Ishikawa (cell line): ENCODE measurements around the gene AKAIN1.

Source experiments
- CEBPB ChIP-seq: IDR thresholded peaks from 2 replicates; pipeline ENCODE4 v1.6.1; 2012
- CREB1 ChIP-seq: IDR thresholded peaks from 2 replicates; pipeline ENCODE4 v1.6.1; 2012; ENCODE audit warnings: low read depth
- EGR1 ChIP-seq: IDR thresholded peaks from 2 replicates; pipeline ENCODE4 v1.6.1; 2012
- EP300 ChIP-seq: IDR thresholded peaks from 2 replicates; pipeline ENCODE4 v1.6.1; 2012; ENCODE audit warnings: borderline replicate concordance
- FOXM1 ChIP-seq: IDR thresholded peaks from 2 replicates; pipeline ENCODE4 v1.6.1; 2012; ENCODE audit warnings: low read depth, borderline replicate concordance
- NFIC ChIP-seq: IDR thresholded peaks from 2 replicates; pipeline ENCODE4 v1.6.1; 2012
- RAD21 ChIP-seq: IDR thresholded peaks from 2 replicates; pipeline ENCODE4 v1.6.1; 2012; ENCODE audit warnings: low read depth
- TAF1 ChIP-seq: IDR thresholded peaks from 2 replicates; pipeline ENCODE4 v1.6.1; 2012; ENCODE audit warnings: low read depth, mild to moderate bottlenecking
- TCF12 ChIP-seq: IDR thresholded peaks from 2 replicates; pipeline ENCODE4 v1.6.1; 2012; ENCODE audit warnings: low read depth
- TEAD4 ChIP-seq: IDR thresholded peaks from 2 replicates; pipeline ENCODE4 v1.6.1; 2012
- YY1 ChIP-seq: IDR thresholded peaks from 2 replicates; pipeline ENCODE4 v1.6.1; 2012; ENCODE audit warnings: low read depth
- ZBTB7A ChIP-seq: IDR thresholded peaks from 2 replicates; pipeline ENCODE4 v1.6.1; 2012; ENCODE audit warnings: low read depth
- TF ChIP-seq, protein P1 (sequence below): IDR thresholded peaks from 2 replicates; pipeline ENCODE4 v1.6.1; 2012
- TF ChIP-seq, protein P2 (sequence below): IDR thresholded peaks from 2 replicates; pipeline ENCODE4 v1.6.1; 2012
- TF ChIP-seq, protein P3 (sequence below): IDR thresholded peaks from 2 replicates; pipeline ENCODE4 v1.6.1; 2012; ENCODE audit warnings: low read depth, mild to moderate bottlenecking

The AKAIN1 gene

DNA sequence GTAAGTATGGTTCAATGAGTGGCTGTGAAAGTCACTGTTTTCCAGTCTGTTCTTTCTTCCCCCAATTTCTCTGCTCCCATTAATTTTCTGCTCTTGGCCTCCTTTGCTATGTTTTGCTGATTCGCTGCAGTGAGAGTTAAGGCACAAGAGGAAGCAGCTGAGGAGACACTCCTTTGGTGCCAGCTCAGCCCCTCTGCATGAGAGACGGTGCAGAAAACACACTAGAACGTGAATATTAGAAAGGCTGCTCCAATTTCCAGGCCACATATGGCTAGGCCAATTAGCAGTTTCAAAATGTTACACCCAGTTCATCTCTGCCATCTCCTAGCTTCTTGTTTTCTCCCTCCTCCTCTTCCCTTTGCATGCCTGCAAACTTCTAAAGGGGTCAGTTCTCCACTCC is 38.9 kb downstream of the AKAIN1 start:
- TF ChIP-seq, protein P1, sequence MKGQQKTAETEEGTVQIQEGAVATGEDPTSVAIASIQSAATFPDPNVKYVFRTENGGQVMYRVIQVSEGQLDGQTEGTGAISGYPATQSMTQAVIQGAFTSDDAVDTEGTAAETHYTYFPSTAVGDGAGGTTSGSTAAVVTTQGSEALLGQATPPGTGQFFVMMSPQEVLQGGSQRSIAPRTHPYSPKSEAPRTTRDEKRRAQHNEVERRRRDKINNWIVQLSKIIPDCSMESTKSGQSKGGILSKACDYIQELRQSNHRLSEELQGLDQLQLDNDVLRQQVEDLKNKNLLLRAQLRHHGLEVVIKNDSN, result no peak
- TF ChIP-seq TEAD4, result no peak
- TF ChIP-seq FOXM1, result no peak
- TF ChIP-seq, protein P2, sequence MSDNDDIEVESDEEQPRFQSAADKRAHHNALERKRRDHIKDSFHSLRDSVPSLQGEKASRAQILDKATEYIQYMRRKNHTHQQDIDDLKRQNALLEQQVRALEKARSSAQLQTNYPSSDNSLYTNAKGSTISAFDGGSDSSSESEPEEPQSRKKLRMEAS, result no peak
- no peak for TF ChIP-seq ZBTB7A
- no peak for TF ChIP-seq CEBPB
- no peak for TF ChIP-seq TCF12
- TF ChIP-seq CREB1, result no peak
- TF ChIP-seq EP300, result no peak

DNA sequence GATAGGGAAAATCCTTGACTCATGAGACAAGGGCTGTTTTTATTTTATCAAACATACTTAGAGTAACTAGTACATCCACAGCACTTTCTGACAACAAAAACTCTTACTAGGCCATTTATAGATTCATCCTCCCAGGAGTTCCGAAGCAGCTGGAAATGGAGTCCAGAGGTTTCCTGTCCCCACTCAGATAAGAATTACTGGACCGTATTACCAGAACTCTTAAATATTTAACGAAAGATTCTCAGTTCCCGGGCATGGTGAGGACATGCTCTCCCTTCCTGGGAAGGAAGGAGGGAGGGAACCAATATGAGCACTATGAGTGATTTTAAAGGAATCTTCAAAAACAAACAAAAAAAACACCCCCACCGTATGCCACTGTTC is 41.2 kb downstream of the AKAIN1 start:
- TF ChIP-seq, protein P3, sequence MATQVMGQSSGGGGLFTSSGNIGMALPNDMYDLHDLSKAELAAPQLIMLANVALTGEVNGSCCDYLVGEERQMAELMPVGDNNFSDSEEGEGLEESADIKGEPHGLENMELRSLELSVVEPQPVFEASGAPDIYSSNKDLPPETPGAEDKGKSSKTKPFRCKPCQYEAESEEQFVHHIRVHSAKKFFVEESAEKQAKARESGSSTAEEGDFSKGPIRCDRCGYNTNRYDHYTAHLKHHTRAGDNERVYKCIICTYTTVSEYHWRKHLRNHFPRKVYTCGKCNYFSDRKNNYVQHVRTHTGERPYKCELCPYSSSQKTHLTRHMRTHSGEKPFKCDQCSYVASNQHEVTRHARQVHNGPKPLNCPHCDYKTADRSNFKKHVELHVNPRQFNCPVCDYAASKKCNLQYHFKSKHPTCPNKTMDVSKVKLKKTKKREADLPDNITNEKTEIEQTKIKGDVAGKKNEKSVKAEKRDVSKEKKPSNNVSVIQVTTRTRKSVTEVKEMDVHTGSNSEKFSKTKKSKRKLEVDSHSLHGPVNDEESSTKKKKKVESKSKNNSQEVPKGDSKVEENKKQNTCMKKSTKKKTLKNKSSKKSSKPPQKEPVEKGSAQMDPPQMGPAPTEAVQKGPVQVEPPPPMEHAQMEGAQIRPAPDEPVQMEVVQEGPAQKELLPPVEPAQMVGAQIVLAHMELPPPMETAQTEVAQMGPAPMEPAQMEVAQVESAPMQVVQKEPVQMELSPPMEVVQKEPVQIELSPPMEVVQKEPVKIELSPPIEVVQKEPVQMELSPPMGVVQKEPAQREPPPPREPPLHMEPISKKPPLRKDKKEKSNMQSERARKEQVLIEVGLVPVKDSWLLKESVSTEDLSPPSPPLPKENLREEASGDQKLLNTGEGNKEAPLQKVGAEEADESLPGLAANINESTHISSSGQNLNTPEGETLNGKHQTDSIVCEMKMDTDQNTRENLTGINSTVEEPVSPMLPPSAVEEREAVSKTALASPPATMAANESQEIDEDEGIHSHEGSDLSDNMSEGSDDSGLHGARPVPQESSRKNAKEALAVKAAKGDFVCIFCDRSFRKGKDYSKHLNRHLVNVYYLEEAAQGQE, result no peak
- TF ChIP-seq TAF1 (no peak), EP300 (no peak), NFIC (no peak), EGR1 (no peak), TCF12 (no peak), CEBPB (no peak), ZBTB7A (no peak), YY1 (no peak), FOXM1 (no peak), CREB1 (no peak), RAD21 (no peak), TEAD4 (no peak)
- TF ChIP-seq, protein P2, result no peak
- TF ChIP-seq, protein P1, result no peak

DNA sequence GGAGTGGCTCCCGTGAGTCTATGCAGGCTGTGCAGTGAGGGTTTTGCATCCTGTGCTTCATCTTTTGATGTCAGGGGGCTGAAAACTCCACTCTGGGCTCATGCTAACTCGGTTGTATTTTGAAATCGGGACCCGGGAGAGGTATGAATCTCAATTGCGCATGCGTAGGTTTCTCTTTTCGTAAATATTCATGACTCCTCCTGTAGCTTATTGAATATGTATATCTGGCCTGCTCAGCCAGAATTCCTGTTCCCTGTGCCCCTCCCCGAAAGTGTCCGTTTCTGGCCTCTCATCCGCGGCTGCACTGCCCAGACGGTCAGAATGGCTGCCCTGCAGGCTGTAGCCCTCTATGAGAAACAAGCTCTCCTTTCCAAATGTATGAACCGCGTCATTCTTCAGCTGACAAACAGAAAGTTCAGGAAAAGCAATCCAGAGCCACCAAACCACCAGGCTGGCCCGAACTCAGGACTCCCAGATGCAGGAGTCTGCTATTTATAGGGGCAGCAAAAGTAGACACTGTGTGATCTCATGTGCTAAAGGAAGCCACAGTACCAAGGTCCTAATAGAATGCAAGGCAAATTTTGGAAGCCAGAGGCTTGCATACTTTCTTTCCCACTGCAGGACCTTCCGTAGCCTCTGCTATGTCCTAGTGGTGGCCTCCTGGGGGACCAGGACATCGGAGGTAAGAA is 41.7 kb downstream of the AKAIN1 start:
- TF ChIP-seq TAF1, result no peak
- TF ChIP-seq, protein P2, result no peak
- no peak for TF ChIP-seq NFIC
- TF ChIP-seq TCF12, result no peak
- no peak for TF ChIP-seq YY1
- no peak for TF ChIP-seq EGR1

DNA sequence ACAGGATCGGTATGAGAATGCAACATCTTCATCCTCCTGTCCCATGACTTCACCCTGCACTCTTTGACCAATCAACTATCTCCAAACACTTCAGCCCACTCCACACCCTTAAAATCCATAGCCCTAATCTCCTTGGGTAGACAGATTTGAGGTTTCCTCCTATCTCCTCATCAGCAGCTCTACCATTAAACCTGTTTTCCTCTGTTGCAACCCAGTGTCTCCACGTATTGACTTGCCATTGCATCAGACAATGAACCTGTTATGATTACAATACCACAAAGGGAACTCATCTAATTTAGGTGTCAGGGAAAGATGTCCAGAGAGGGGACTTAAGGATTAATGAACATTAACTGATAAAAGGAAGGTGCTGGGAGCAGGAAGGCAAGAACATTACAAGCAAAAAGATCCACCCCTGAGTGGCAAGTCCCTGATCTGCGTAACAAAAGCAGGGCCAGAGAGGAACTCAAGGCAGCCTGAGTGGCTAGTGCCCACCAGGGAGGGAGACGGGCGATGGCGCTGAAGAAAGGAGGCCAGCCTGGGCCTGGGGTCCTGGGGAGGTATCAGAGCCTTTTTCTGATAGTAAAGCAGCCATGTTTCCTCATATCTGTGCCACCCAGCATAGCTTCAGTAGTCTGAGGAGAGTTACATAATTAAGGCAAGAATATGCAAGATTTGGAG is 44.6 kb downstream of the AKAIN1 start:
- TF ChIP-seq EGR1, result no peak
- no peak for TF ChIP-seq CEBPB
- no peak for TF ChIP-seq RAD21
- TF ChIP-seq YY1, result no peak
- TF ChIP-seq, protein P1, result no peak
- no peak for TF ChIP-seq EP300
- TF ChIP-seq FOXM1, result no peak
- TF ChIP-seq TEAD4, result no peak
- no peak for TF ChIP-seq TCF12
- TF ChIP-seq TAF1, result no peak
- no peak for TF ChIP-seq CREB1
- no peak for TF ChIP-seq NFIC
- TF ChIP-seq, protein P3, result no peak
- no peak for TF ChIP-seq ZBTB7A

DNA sequence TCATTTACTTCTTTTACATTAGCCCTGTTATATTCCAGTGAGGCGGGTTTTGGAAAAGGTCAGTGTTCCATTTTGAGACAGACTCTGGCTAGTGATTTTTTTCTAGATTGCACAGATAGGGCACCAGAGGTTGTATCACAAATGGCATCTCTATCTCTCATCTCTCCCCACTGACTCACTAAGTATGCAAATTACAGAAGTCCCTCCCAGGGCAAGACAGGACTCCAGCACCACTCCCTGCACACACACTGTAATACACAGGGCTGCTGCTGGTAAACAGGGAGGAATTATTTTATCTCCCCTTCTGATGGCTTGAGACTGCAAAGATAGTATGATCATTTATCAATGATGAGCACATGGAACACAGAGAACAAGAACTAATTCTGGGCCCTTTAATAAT is 46.2 kb downstream of the AKAIN1 start:
- TF ChIP-seq, protein P1, result no peak
- TF ChIP-seq, protein P3, result no peak
- no peak for TF ChIP-seq TAF1
